B cell (primary cell): Measurements from ENCODE around the gene TMX1. TPM values are rescaled to one million over a fixed set of nuclear protein-coding genes. Genes with fewer than 3 reads are reported as not detected.

Source experiments
- ATAC-seq: fragments of 200-7000 bp; cut with Tn5 transposase; one replicate; pipeline ENCODE4 v1.10.0; 2021; ENCODE audit warnings: low read depth, mild to moderate bottlenecking, moderate number of reproducible peaks, moderate library complexity
- CTCF ChIA-PET: fragments of 350-600 bp; sonication (Branson Sonifier 250); formaldehyde crosslinking; loops from one replicate; lab custom pipeline; 2021; ENCODE audit warnings: antibody characterized with exemption, inconsistent platforms; lab: Charles Lee
- POLR2A ChIA-PET: fragments of 350-600 bp; sonication (Branson Sonifier 250); formaldehyde crosslinking; loops from one replicate; lab custom pipeline; 2021; ENCODE audit warnings: antibody characterized with exemption; lab: Charles Lee
- DNase-seq: peaks from one replicate; pipeline ENCODE4 v3.0.0; 2013
- H2AFZ ChIP-seq: 2 replicates; pipeline ENCODE4 v1.6.1; 2012; ENCODE audit warnings: mild to moderate bottlenecking, low read depth, low read length; ENCODE audit not compliant: insufficient read depth, poor library complexity, severe bottlenecking
- H3K27ac ChIP-seq, 2 donors: 1 replicate in 1 of 2; 2 replicates in 1 of 2; pipeline ENCODE4 v1.5.1; 2012 to 2013; ENCODE audit warnings: low read length in 2 of 2, mild to moderate bottlenecking in 2 of 2, moderate library complexity in 1 of 2
- H3K27me3 ChIP-seq, 4 experiments: fragments of 200-600 bp in 1 of 4; sonication (generic) in 1 of 4; replicated peaks in 1 of 4; 1 replicate in 2 of 4; 2 replicates in 2 of 4; pipeline versions ENCODE4 v1.6.1 to v1.7.0; 2013 to 2016; ENCODE audit warnings: low read length in 3 of 4, mild to moderate bottlenecking in 2 of 4, mixed read lengths in 1 of 4, moderate library complexity in 1 of 4; ENCODE audit not compliant: insufficient read depth in 4 of 4, control insufficient read depth in 3 of 4; ENCODE audit errors: control extremely low read depth in 1 of 4
- H3K36me3 ChIP-seq, 2 experiments: replicated peaks in 1 of 2; 1 replicate in 1 of 2; 2 replicates in 1 of 2; pipeline versions ENCODE4 v1.6.1 to v1.7.1; 2013; ENCODE audit warnings: low read length in 1 of 2; ENCODE audit not compliant: insufficient read depth in 2 of 2, control insufficient read depth in 1 of 2; ENCODE audit errors: control extremely low read depth in 1 of 2, extremely low read depth in 1 of 2
- H3K4me1 ChIP-seq, 2 donors: fragments of 200-600 bp in 1 of 2; sonication (generic) in 1 of 2; 1 replicate in 1 of 2; 2 replicates in 1 of 2; pipeline versions ENCODE4 v1.5.1 to v1.6.1; 2013 to 2017; ENCODE audit warnings: low read length in 2 of 2; ENCODE audit not compliant: control insufficient read depth in 2 of 2, insufficient read depth in 2 of 2
- H3K4me2 ChIP-seq: replicated peaks from 2 replicates; pipeline ENCODE3; 2012; ENCODE audit warnings: mild to moderate bottlenecking, low read depth, low read length; ENCODE audit not compliant: poor library complexity, severe bottlenecking
- H3K4me3 ChIP-seq, 5 experiments: fragments of 200-600 bp in 1 of 5; sonication (generic) in 1 of 5; 1 replicate in 3 of 5; 2 replicates in 2 of 5; pipeline versions ENCODE4 v1.5.1 to v1.7.0; 2011 to 2016; ENCODE audit warnings: low read length in 4 of 5, mild to moderate bottlenecking in 4 of 5, low read depth in 2 of 5, control low read depth in 1 of 5, moderate library complexity in 1 of 5; ENCODE audit not compliant: insufficient read depth in 1 of 5; ENCODE audit errors: control extremely low read depth in 1 of 5, extremely low read depth in 1 of 5
- H3K79me2 ChIP-seq: fragments of 200-600 bp; sonication (generic); one replicate; pipeline ENCODE4 v1.6.0; 2016; ENCODE audit warnings: low read length; ENCODE audit not compliant: control insufficient read depth, insufficient read depth
- H3K9ac ChIP-seq: fragments of 200-600 bp; sonication (generic); 2 replicates; pipeline ENCODE4 v1.6.1; 2017; ENCODE audit warnings: mild to moderate bottlenecking, low read length, moderate library complexity
- H3K9me3 ChIP-seq, 3 donors: one replicate each; pipeline versions ENCODE4 v1.6.1 to v1.7.1; 2013; ENCODE audit warnings: low read length in 2 of 3; ENCODE audit not compliant: control insufficient read depth in 2 of 3, insufficient read depth in 1 of 3; ENCODE audit errors: control extremely low read depth in 1 of 3
- H4K20me1 ChIP-seq: 2 replicates; pipeline ENCODE4 v1.6.0; 2012; ENCODE audit warnings: mild to moderate bottlenecking, low read length; ENCODE audit not compliant: insufficient read depth, control insufficient read depth, poor library complexity, severe bottlenecking
- H3K27ac Mint-ChIP-seq: one replicate; pipeline ENCODE4 v1.8.0; 2021; ENCODE audit warnings: mixed read lengths
- H3K27me3 Mint-ChIP-seq: one replicate; pipeline ENCODE4 v1.8.0; 2021; ENCODE audit warnings: mixed read lengths
- H3K4me1 Mint-ChIP-seq: one replicate; pipeline ENCODE4 v1.8.0; 2021; ENCODE audit warnings: mixed read lengths
- H3K4me3 Mint-ChIP-seq: one replicate; pipeline ENCODE4 v1.8.0; 2021; ENCODE audit warnings: mixed read lengths
- H3K9me3 Mint-ChIP-seq: one replicate; pipeline ENCODE4 v1.8.0; 2022; ENCODE audit warnings: mixed read lengths; ENCODE audit not compliant: insufficient read depth
- EZH2 ChIP-seq: IDR thresholded peaks from 2 replicates; pipeline ENCODE4 v1.6.1; 2012; ENCODE audit warnings: borderline replicate concordance, low read depth, mild to moderate bottlenecking, moderate library complexity, low read length; ENCODE audit not compliant: insufficient read depth, poor library complexity, severe bottlenecking
- WGBS: methylation state at CpG from one replicate; pipeline ENCODE4 v1.1.5; 2013; ENCODE audit warnings: missing lambda C conversion rate; ENCODE audit not compliant: insufficient coverage; 5-methylcytosine and 5-hydroxymethylcytosine counted together
- intact Hi-C: fragments of 100-400 bp; cut with micrococcal nuclease; formaldehyde crosslinking; loops from one replicate; pipeline ENCODE4 v1.10.0; 2022
- polyA plus RNA-seq: library from polyadenylated mRNA; depleted of rRNA; stranded (reverse); fragments of >200 nt; gene quantifications from 2 replicates; pipeline ENCODE4 v1.2.3, GENCODE V29; 2012
- total RNA-seq, 2 donors: library from RNA; stranded (reverse); fragments of 120-200 nt in 1 of 2; gene quantifications; 1 replicate in 1 of 2; 2 replicates in 1 of 2; pipeline versions ENCODE4 v1.2.3 to v1.2.4, GENCODE V29; 2013 to 2022
- TF ChIP-seq, protein P1 (sequence below): fragments of 200-600 bp; IDR thresholded peaks from one replicate; pipeline ENCODE4 v1.8.0; 2022; ENCODE audit warnings: antibody characterized with exemption, mild to moderate bottlenecking

TMX1 gene
- total and polyA plus RNA-seq, 2 donors (not counting 1 experiment from before 2014, with no cell fraction given): 4.8 to 26.4 TPM

DNA sequence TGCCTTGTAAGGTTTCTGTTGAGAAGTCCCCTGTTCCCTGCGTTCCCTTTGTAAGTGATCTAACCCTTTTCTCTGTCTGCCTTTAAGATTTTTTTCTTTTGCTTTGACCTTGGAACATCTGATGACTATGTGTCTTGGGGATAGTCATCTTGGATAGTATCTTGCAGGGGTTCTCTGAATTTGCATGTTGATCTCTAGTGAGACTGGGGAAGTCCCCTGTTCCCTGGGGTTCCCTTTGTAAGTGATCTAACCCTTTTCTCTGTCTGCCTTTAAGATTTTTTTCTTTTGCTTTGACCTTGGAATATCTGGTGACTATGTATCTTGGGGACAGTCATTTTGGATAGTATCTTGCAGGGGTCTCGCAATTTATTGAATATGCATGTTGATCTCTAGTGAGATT lies 38.2 kb upstream of the TMX1 start:
- intact Hi-C loops: no loop called here
- POLR2A ChIA-PET: no interaction called here
- no peak overlapping the region for H3K27ac Mint-ChIP-seq

GRCh38 chr14:51202914-51203665 lies 37.0 kb upstream of the TMX1 start:
- Histone ChIP-seq H3K36me3 (no peaks in the 10 kb centered on the region), H2AFZ (no peak overlapping the region), H3K4me1 (peaks cover 29 to 30% of the 10 kb centered on the region in 2 donors), H3K4me3 (no peak overlapping the region), H3K27ac (no peak overlapping the region), H3K79me2 (no peaks in the 10 kb centered on the region), H4K20me1 (no peaks in the 10 kb centered on the region), H3K9ac (no peak overlapping the region), H3K27me3 (peaks cover 0 to 5% (median 1%) of the 10 kb centered on the region in 4 experiments), H3K4me2 (peak overlapping the region; percentile 47), H3K9me3 (no peaks in the 10 kb centered on the region)
- TF ChIP-seq EZH2: no peak
- TF ChIP-seq, protein P1, sequence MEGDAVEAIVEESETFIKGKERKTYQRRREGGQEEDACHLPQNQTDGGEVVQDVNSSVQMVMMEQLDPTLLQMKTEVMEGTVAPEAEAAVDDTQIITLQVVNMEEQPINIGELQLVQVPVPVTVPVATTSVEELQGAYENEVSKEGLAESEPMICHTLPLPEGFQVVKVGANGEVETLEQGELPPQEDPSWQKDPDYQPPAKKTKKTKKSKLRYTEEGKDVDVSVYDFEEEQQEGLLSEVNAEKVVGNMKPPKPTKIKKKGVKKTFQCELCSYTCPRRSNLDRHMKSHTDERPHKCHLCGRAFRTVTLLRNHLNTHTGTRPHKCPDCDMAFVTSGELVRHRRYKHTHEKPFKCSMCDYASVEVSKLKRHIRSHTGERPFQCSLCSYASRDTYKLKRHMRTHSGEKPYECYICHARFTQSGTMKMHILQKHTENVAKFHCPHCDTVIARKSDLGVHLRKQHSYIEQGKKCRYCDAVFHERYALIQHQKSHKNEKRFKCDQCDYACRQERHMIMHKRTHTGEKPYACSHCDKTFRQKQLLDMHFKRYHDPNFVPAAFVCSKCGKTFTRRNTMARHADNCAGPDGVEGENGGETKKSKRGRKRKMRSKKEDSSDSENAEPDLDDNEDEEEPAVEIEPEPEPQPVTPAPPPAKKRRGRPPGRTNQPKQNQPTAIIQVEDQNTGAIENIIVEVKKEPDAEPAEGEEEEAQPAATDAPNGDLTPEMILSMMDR: no peak
- ChIA-PET CTCF (interaction anchor here (0.7 to 1.5 kb wide), 8 partner anchors 10 to 449 kb away, joined by 3 to 11 read pairs (median 4); partner anchors contain the start of genes FRMD6 and TRIM9), POLR2A (no interaction called here)
- peak overlapping the region; percentile 71 for H3K27ac Mint-ChIP-seq
- H3K4me1 Mint-ChIP-seq: peaks cover 33% of the 10 kb centered on the region
- ATAC-seq: peak; percentile 86
- no peaks in the 10 kb centered on the region for H3K9me3 Mint-ChIP-seq
- peaks cover 12% of the 10 kb centered on the region for H3K27me3 Mint-ChIP-seq
- intact Hi-C loops: loop anchor here (1.0 kb wide), 2 partner anchors 46 to 108 kb away; partner anchors contain the start of gene TRIM9
- H3K4me3 Mint-ChIP-seq: peak overlapping the region; percentile 64
- DNase-seq: peak; percentile 57
- 0% methylated on average over 3 of the region's 5 CpGs for WGBS

More for the DNA sequence above, 38.2 kb upstream of the TMX1 start:
- DNase-seq (peak; percentile 41), ATAC-seq (no peak)
- Histone ChIP-seq H3K9ac (no peak overlapping the region), H3K27ac (no peak overlapping the region), H3K4me1 (peaks cover 29 to 30% of the 10 kb centered on the region in 2 donors), H3K79me2 (no peaks in the 10 kb centered on the region), H3K4me2 (no peak overlapping the region), H3K27me3 (no peaks in the 10 kb centered on the region), H4K20me1 (no peaks in the 10 kb centered on the region), H3K36me3 (no peaks in the 10 kb centered on the region), H2AFZ (no peak overlapping the region), H3K9me3 (no peaks in the 10 kb centered on the region), H3K4me3 (no peak overlapping the region)
- CTCF ChIA-PET: no interaction called here
- H3K4me1 Mint-ChIP-seq: peaks cover 33% of the 10 kb centered on the region
- H3K4me3 Mint-ChIP-seq: no peak overlapping the region
- TF ChIP-seq EZH2: no peak
- TF ChIP-seq, protein P1: no peak
- no CpG with 5 or more reads among the region's 2 CpGs for WGBS
- peaks cover 4% of the 10 kb centered on the region for H3K27me3 Mint-ChIP-seq
- no peaks in the 10 kb centered on the region for H3K9me3 Mint-ChIP-seq
